Activated CD4-positive, alpha-beta T cell treated with anti-CD3 and anti-CD28 coated beads, Interleukin-2, amount 50 U/mL, for 4 hours (primary cell): ENCODE measurements around the gene DPCD.
"Not testable (repeated sequence)": the region's sequence is repeated elsewhere in the genome, so short reads cannot be mapped to it uniquely, and the experiment has no call there.

Experiments
- DNase-seq, 2 experiments: peaks; one replicate each; pipeline ENCODE4 v3.0.0-alpha.2; 2020

Gene DPCD

DNA sequence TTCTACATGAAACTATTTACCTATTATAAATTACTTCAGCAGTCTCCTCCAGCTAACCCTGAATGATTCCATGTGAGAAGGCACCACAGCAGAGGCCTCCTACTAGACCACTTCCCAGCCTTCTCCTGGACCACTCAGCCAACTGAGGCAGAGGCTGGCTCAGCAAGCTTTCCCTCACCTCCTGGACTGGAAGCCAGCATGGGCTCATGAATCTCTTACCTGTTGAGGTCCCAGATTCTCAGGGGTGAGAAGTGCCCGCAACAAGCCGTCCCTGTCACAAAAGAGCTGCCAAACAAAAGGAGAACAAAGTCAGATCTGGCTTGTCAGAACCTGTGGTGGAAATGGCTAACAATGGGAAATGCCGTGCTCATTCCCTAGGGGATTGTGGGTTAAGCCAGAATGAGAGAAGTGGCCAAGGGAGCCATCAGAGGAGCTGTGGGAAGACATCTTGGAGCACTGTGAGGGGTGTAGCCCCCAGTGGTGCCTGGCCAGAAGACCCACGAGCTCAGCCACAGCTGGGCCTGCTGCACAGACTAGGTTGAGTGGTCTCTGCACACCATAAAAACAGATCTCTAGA, 36.5 kb downstream of the DPCD start:
- no peak for DNase-seq

DNA sequence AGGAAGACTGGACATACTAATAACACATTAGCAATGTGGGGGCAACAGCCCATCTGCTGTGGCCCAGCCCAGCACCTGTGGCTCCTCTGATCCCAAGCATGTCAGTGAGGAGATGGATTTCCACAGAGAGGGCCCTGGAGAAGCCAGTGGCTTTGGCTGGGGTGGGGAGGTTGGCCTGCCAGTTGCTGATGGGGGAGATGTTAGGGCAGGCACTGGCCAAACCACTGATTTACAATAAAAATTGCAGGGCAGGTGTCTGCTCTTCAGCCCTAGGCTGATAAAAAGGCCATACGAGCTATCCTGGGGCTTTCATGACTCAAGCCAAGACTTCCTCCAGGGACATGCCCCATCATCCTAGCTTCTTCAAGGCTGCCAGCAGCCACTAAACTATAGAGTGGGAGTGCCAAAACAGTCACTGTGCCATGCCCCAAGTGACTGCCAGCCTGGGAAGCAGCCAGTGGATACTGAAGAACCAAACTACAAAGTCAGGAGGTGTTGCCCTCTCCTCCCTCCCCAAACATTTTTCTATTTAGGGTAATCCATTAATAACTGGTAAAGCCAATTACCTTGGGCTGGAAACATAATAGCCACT, 37.8 kb downstream of the DPCD start:
- no peak for DNase-seq

DNA sequence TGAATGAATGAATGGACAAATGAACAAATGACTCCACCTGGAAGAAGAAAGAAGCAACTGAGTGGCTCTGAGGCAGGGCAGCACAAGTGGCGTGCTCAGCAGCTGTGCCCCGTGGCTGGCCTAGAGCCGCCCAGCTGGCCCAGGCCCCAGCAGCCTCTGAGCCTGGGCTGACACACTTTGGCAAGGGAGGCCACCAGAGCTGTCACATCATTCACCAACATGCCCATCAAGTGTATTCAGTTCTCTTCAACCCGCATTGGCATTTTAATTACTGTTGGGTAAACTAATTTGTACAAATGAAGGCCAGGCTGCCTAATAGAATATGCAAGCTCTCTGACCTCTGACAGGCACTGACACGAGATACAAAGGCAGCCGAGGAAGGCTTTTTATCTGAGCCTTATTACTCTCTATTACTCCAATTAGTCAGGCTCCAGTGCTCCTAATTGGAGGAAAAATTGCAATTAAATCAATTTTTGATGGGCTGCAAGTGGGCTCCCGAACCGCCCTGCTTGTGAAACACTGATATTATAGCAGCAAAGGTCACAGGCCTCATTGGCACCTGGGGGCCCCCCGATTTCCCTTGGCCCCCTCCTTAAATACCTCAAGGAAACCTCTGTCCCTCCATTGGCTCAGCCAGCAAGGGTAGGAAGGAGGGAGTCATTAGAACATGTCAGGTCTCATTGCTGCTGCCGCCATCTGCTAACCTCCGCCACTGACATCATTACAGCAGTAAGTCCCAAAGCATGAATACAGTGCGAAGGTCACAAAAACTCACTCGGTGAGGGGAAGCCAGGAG, 41.9 kb downstream of the DPCD start:
- DNase-seq, result no peak

DNA sequence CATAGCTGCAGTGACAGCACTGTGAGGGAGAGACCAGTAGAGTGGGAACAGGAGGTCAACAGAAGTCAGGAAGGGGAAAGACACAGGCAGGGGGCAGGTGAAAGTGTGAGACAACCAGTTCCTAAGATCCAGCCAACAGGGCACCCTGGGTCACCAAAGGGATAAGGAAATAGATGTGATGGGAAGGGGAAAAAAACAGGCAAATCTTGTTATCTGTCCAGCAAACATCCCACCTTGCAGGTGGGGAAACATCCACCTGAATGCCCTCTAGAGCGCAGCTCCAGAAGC, 42.5 kb downstream of the DPCD start:
- DNase-seq, result no peak

DNA sequence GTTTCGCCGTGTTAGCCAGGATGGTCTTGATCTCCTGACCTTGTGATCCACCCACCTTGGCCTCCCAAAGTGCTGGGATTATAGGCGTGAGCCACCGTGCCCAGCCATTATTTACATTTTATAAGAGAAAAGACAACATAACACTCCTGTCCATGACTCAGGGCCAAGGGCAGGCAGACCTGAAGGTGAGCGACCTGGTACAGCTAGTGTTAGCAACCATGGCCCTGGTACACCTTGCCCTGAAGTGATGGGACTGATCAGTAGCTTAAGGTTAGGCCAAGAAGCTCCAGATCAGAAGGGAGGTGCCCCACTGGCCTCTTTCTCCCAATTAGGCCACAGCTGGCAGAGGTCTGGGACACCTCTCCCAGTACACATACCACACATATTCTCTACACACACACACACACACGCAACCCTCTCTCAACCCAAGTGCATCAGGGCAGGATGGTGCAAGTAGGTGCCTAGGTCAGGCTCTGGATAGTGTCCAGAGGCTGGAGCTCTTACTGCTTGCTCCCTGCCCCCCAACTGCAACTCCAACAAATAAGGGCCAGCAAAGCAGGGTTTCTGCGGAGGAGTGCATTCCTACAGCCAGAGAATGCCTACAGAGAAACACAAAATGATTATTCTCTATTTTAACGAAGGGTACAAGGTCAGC, 43.8 kb downstream of the DPCD start:
- no peak for DNase-seq

DNA sequence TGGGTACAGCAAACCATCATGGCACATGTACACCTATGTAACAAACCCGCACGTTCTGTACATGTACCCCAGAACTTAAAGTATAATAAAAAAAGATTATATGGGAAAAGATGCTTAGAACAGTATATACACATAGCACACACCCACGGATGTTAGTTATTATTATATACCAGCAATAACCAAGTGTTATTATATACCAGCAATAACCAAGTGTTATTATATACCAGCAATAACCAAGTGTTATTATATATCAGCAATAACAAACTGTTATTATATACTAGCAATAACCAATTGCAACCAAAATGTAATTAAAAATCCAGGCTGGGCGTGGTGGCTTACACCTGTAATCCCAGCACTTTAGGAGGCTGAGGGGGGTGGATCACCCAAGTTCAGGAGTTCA, 45.4 kb downstream of the DPCD start:
- DNase-seq, result not testable (repeated sequence)

DNA sequence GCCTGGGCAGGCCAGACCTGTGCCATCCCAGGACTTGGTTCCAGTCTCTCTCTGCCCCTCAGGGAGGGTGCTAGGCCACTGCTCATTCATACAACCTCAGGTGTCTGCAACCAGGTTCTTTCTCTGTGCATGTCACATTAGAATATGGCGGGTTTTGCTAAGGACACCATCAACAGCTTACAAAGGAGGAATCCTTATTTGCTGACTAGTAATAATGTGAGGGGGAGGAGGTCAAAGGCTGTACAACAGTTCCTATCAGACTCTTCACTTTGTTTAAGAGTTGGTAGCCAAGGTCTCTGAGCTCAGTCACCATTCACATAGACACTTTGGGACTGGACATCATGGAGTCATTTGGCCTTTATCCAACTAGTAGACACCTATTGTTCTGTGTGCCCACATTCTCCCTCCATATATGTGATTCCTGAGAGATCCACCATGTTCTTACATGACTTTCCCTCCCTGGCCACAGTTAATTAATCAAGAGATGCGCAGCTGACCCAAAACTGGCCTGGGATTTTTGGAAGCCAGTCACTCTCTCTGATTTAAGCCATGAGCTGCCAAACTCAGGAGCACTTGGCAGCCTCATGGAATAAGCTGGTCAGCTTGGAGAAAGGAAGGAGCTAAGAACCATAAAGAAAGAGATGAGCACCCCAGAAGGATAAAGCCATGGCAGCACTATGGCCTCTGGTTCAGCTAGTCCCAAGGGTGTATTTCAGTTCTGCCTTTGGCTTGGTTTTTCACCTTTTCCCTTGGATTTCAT, 51.2 kb downstream of the DPCD start:
- no peak for DNase-seq

DNA sequence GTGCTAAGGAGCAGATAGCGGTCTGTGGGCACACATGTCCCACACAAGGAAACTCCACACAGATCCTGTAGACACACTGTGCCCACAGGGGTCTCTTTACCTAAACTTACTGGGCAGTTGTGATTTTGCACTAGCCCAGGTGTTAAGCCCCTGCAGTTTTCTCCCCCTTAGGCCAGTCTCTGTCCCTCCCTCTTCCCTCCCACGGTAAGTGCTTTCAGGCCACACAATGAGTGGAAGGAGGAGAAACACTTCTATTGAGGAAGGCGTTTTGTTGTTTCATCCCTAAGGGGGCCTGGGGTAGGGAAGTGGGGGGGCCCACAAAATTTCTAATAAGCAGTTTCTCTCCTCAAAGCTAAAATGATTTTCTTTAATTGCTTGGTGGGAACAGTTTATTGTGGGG, 55.4 kb downstream of the DPCD start:
- no peak for DNase-seq

DNA sequence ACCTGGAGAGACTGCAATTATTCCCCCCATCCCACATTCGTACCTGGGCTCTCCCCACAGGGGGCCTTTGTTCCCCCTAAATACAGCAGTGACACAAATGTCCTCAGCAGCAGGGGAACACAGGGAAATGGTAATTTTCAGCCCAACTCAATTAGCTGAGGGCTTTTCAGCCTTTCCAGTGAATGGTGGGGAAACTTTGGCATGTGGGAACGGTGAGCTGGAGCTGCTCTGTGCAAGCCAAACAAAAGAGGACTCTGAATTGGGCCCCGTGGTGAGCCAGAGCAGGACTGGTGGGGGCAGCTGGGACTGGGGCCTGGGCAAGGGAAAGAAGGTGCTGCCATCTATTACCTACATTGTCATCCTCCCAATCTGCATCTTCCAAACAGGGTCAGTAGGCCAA, 55.9 kb downstream of the DPCD start:
- no peak for DNase-seq

DNA sequence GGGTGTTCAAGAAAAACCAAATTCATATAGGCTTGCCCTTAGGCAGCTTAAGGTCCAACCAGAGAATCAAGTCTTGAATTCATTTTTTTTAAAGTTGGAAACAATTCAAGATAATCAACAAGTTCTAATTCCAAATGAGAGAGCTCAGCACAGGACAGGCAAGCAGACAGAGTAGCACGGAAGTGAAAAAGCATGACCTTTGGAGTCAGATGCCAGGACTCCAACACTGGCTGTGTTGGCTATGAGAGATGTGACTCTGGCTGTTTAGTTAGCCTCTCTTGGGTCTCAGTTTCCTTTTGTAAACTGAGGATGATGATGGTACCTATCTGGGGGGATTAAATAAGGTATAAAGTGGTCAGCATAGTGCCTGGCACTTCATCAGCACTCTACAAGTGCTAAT, 57.5 kb downstream of the DPCD start:
- DNase-seq, result no peak

DNA sequence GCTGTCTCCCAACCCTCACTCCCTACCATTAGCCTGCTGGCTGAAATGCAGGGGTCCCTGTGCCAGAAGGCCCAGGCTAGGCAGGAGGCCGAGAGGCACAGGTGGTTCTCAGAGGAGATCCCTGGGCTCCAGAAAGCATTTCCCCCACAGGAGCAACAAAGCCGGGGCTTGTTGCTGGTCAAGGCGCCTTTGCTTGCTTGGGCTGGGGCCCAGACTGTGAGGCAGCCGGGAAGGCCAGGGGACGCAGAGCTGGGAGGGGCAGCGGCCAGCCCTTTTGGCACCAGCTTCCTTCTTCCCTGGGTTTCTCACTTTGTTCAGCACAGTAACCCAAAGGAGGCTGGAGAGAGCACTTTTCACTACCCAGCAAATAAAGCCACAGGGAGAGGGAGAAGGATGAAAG, 58.2 kb downstream of the DPCD start:
- DNase-seq, result no peak

DNA sequence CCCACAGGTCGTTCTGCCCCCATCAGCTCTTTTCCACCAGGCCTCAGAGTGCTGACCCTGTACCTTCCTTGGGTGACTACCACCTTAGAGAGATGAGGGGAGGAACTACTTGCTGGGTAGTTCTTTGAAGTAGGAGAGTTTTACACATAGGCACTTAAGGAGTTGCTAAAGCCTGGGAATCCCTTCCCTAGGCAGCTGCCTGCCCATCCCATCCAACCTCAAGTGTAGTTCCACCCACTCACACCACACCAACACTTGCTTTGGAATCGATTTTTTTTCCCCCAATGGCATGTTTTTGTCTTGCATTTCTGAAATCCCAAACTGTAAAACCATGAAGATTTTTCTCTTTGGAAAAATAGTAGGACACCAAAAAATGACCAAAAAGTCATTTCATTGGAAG, 59.1 kb downstream of the DPCD start:
- DNase-seq, result no peak

DNA sequence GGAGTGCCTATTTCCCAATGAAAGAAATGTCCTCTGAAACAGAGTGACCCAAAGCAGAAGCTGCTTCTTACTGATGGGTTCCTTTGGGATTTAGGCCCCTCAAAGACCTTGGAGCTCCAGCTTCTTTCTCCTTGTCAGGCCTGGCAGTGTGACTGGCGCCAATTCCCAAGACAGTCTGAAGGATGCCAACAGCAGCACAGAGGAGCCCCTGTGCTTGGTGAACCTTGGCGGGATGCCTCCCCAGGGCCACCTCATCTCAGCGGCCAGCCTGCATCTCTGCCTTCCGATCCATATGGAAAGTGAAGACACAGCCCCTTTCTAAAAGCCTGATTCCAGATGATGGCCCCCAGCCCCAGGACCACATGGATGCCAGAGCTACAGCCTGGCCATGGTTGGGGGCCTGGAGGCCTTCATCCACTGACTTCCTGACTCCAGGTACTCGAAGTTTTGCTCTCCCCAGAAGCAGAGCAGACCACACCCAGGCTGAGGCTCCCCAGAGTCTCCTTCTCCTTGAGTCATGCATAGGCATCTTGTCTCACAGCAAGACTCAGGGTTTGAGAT, 61.5 kb downstream of the DPCD start:
- DNase-seq, result no peak

DNA sequence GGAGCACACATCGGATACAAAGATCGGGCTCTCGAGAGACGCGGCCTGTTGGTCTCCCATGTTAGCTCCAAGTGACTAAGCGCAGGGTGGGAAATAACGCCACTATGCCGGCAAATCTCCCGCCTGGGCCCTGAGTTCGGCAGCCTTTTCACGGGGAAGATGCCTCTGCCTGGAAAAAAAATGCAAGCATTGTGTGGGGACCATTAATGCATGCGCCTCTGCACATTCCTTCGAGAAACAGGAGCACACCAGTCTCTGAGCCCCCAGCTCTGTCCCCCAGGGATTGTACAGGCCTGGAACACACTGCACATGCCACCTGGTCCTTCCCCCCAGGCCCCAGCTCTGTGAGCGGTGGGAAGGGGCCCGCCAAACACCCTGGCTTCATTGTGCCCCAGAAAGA, 62.7 kb downstream of the DPCD start:
- no peak for DNase-seq

DNA sequence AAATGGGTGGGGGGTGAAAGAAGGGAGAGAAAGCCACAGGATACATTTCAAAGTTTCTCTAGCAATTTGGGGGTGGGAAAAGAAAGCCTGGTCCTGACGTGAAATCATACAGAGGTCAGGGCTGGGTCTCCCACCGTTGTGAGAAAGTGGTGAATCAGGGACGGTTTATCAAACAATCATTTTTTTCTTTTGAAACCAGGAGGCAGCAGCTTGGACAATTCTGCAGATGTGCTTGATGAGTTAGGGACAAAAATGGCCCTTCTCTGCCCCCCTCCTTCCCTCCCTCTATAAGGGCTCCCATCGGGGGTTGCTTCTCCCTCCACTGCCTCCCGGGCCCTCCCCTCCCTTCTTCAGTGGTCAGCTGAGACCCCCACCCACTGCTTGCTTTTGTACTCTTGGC, 63.2 kb downstream of the DPCD start:
- no peak for DNase-seq

DNA sequence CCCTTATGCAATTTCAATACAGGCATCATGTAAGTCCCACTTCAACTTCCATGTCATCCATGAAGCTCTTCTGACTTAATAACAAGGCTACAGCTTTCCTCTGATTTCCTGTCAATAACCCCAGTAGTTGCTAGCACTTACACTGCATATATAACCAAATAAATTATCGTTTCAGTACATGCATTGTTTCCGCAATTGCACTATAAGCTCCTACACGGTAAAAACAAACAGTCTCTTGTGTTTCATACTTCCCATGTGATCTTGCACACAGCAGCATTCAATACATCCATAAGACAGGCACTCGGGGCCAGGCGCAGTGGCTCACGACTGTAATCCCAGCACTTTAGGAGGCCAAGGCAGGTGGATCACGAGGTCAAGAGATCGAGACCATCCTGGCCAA, 65.4 kb downstream of the DPCD start:
- DNase-seq, result no peak

DNA sequence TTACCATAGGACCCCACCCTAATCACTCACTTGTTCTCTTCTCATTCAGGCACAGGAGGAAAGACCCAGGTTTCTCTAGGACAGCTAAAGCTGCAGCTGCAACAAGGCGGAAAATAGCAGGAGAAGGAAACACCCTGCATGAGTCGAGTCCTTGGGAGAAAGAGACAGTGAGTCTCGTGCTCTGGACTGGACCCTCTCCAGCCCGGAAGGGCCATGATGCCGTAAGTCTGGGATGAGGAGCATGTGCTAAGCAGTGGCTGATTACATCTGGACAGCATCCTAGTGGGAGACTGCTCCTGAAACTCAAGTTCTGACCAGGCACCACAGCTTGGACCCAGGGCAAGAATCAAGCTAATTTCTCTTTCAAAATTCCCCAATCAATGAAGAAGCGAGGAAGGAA, 67.4 kb downstream of the DPCD start:
- no peak for DNase-seq

DNA sequence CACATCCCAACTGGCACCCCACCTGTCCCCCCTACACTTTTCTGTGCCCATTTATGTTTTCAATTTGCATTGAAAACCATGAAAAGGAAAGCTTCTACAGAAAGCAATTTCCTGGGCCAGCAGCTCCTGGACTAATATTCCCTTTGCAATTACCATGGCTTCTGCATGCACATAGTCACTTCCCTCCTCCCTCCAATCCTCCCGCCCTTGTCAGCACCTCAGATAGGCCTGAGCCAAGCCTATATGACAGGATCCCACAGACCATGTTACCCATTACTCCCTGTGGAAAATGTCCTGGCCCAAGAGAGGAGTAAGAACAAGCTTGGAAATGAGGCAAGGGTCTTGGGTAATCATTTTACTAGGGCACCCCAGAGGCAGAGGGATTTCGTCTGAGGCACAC, 68.8 kb downstream of the DPCD start:
- DNase-seq, result no peak

DNA sequence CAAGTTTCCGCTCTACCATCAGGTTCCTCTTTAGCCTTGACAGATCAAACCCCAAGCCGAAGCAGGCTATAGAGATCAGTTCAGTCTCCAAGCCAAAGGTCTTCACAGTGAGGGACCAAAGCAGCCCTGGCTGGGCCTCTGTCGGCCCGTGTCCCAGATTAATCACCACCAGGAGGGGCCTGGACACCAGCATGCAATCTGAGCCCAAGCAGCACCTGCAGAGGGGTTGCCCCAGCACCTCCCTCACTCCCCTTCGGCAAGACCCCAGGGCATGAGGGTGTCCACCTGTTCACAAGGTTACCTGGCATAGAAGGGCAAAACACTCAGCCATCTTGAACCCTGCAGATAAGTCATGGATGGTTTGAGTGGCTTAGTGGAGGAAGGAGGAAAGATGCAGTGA, 70.9 kb downstream of the DPCD start:
- no peak for DNase-seq
